GM23338 (cell line): ENCODE data around the gene ID3. TPM values are rescaled to one million over a fixed set of nuclear protein-coding genes. Genes with fewer than 3 reads are reported as not detected.
"Not testable (repeated sequence)": the region's sequence is repeated elsewhere in the genome, so short reads cannot be mapped to it uniquely, and the experiment has no call there.

Experiments used
- ATAC-seq: fragments of 200-7000 bp; cut with Tn5 transposase; 3 replicates; pipeline ENCODE4 v1.9.1; 2020
- DNase-seq: peaks from one replicate; pipeline ENCODE4 v3.0.0-alpha.2; 2015; ENCODE audit warnings: low spot score
- H2AFZ ChIP-seq: fragments of 200-600 bp; sonication (generic); 2 replicates; pipeline ENCODE4 v1.8.0; 2016; ENCODE audit warnings: antibody characterized with exemption, mild to moderate bottlenecking, moderate library complexity
- H3F3A ChIP-seq: fragments of 200-600 bp; sonication (generic); replicated peaks from 2 replicates; pipeline ENCODE4 v1.8.0; 2017; ENCODE audit warnings: antibody characterized with exemption, mixed run types, low read depth
- H3K27ac ChIP-seq: fragments of 200-600 bp; sonication (generic); 2 replicates; pipeline ENCODE4 v1.6.1; 2016; ENCODE audit warnings: low read depth
- H3K27me3 ChIP-seq: fragments of 200-600 bp; sonication (generic); 2 replicates; pipeline ENCODE4 v1.8.0; 2016; ENCODE audit warnings: mild to moderate bottlenecking, mixed run types, moderate library complexity; ENCODE audit not compliant: insufficient read depth
- H3K36me3 ChIP-seq: fragments of 200-600 bp; sonication (generic); 2 replicates; pipeline ENCODE4 v1.8.0; 2016; ENCODE audit warnings: mild to moderate bottlenecking; ENCODE audit not compliant: insufficient read depth
- H3K4me1 ChIP-seq: fragments of 200-600 bp; sonication (generic); 2 replicates; pipeline ENCODE4 v1.8.0; 2016; ENCODE audit warnings: mild to moderate bottlenecking, moderate library complexity; ENCODE audit not compliant: insufficient read depth
- H3K4me2 ChIP-seq: fragments of 200-600 bp; sonication (generic); 2 replicates; pipeline ENCODE4 v1.7.1; 2017; ENCODE audit warnings: mixed run types
- H3K4me3 ChIP-seq: fragments of 200-600 bp; sonication (generic); 2 replicates; pipeline ENCODE4 v1.6.1; 2016; ENCODE audit warnings: mixed run types
- H3K79me2 ChIP-seq: fragments of 200-600 bp; sonication (generic); replicated peaks from 2 replicates; pipeline ENCODE4 v1.8.0; 2017; ENCODE audit warnings: mild to moderate bottlenecking; ENCODE audit not compliant: insufficient read depth
- H3K9me2 ChIP-seq: fragments of 200-600 bp; sonication (generic); 2 replicates; pipeline ENCODE4 v1.8.0; 2017; ENCODE audit not compliant: insufficient read depth
- H4K20me1 ChIP-seq: fragments of 200-600 bp; sonication (generic); replicated peaks from 2 replicates; pipeline ENCODE4 v1.8.0; 2017; ENCODE audit warnings: mild to moderate bottlenecking; ENCODE audit not compliant: insufficient read depth
- H3K27ac Mint-ChIP-seq: 2 replicates; pipeline ENCODE4 v1.8.0; 2020; ENCODE audit warnings: inconsistent platforms, mild to moderate bottlenecking, moderate library complexity, mixed read lengths
- H3K27me3 Mint-ChIP-seq: 3 replicates; pipeline ENCODE4 v1.8.0; 2022; ENCODE audit warnings: low read depth, mild to moderate bottlenecking, moderate library complexity, mixed read lengths, inconsistent platforms; ENCODE audit not compliant: insufficient read depth, poor library complexity
- H3K36me3 Mint-ChIP-seq: 3 replicates; pipeline ENCODE4 v1.8.0; 2021; ENCODE audit warnings: low read depth, mild to moderate bottlenecking, inconsistent platforms, moderate library complexity, mixed read lengths
- H3K4me1 Mint-ChIP-seq: 3 replicates; pipeline ENCODE4 v1.8.0; 2020; ENCODE audit warnings: mild to moderate bottlenecking, inconsistent platforms, mixed read lengths
- H3K4me3 Mint-ChIP-seq: 3 replicates; pipeline ENCODE4 v1.8.0; 2021; ENCODE audit warnings: moderate library complexity, mild to moderate bottlenecking, inconsistent platforms, mixed read lengths
- H3K9me3 Mint-ChIP-seq: 3 replicates; pipeline ENCODE4 v1.8.0; 2020; ENCODE audit warnings: moderate library complexity, mild to moderate bottlenecking, inconsistent platforms, mixed read lengths
- EZH2 ChIP-seq: fragments of 200-600 bp; sonication (generic); IDR thresholded peaks from one replicate; pipeline ENCODE4 v1.8.0; 2017; ENCODE audit warnings: antibody characterized with exemption, mild to moderate bottlenecking, low read depth; ENCODE audit not compliant: unreplicated experiment
- REST ChIP-seq: IDR thresholded peaks from one replicate; pipeline ENCODE4 v1.6.1; 2018; ENCODE audit warnings: antibody characterized with exemption; ENCODE audit not compliant: unreplicated experiment
- polyA plus RNA-seq: library from polyadenylated mRNA; unstranded; fragments of >200 nt; fragmentation: Nextera tagmentation; extraction: Ambion mirVana; gene quantifications from 2 replicates; pipeline ENCODE4 v1.2.1, GENCODE V29; 2016
- total RNA-seq: library from RNA; depleted of rRNA; stranded (reverse); fragments of >200 nt; shearing (Covaris generic); gene quantifications from 2 replicates; pipeline ENCODE4 v1.2.3, GENCODE V29; 2014

Gene ID3
- total and polyA plus RNA-seq, 2 experiments from 2014 or later, result 164 to 345 TPM

- no peak for TF ChIP-seq EZH2
- no peak overlapping the region for H3K4me3 Mint-ChIP-seq
- DNase-seq (no peak), ATAC-seq (no peak)
- peaks cover 15% of the 10 kb centered on the region for H3K4me1 Mint-ChIP-seq
- Histone ChIP-seq H4K20me1 (no peaks in the 10 kb centered on the region), H2AFZ (peak overlapping the region; percentile 47; the same call in 1 of the 2 replicates), H3K4me3 (no peak overlapping the region), H3K36me3 (no peaks in the 10 kb centered on the region), H3K4me2 (no peak overlapping the region), H3K79me2 (no peaks in the 10 kb centered on the region), H3F3A (no peaks in the 10 kb centered on the region), H3K27ac (no peak overlapping the region), H3K4me1 (peaks cover 15% of the 10 kb centered on the region), H3K9me2 (no peaks in the 10 kb centered on the region), H3K27me3 (no peaks in the 10 kb centered on the region)
- no peaks in the 10 kb centered on the region for H3K36me3 Mint-ChIP-seq
- H3K27ac Mint-ChIP-seq, result no peak overlapping the region
- H3K27me3 Mint-ChIP-seq, result peaks cover 7% of the 10 kb centered on the region
- no peaks in the 10 kb centered on the region for H3K9me3 Mint-ChIP-seq
Measured at GRCh38 chr1:23585321-23586022, 26.2 kb upstream of the ID3 start.

DNA sequence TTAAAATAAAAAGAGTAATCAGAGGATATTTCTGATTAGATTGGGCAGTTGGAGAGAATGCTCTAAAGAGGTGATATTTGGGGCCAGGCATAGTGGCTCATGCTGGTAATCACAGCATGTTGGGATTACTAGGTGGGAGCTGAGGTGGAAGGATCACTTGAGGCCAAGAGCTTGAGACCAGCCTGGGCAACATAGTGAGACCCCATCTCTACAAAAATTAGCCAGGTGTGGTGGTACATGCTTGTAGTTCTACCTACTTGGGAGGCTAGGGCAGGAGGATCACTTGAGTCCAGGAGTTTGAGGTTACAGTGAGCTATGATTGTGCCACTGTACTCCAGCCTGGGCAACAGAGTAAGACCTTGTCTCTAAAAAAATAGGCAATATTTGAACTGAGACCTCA, 24.4 kb upstream of the ID3 start:
- not testable (repeated sequence) for H3K4me1 Mint-ChIP-seq, ATAC-seq, H3K4me1 ChIP-seq, H3K27ac Mint-ChIP-seq, H2AFZ ChIP-seq, H3K9me2 ChIP-seq, H3K4me2 ChIP-seq, H3F3A ChIP-seq, H3K4me3 ChIP-seq, H3K9me3 Mint-ChIP-seq, H3K27me3 ChIP-seq, H3K4me3 Mint-ChIP-seq, H3K36me3 ChIP-seq, DNase-seq, H4K20me1 ChIP-seq, H3K27ac ChIP-seq, H3K79me2 ChIP-seq, H3K27me3 Mint-ChIP-seq, H3K36me3 Mint-ChIP-seq

- peaks cover 6% of the 10 kb centered on the region for H3K27me3 Mint-ChIP-seq
- no peaks in the 10 kb centered on the region for H3K36me3 ChIP-seq
- H3K9me2 ChIP-seq, result no peaks in the 10 kb centered on the region
- H3K4me2 ChIP-seq, result no peak overlapping the region
- no peaks in the 10 kb centered on the region for H3F3A ChIP-seq
- no peak overlapping the region for H3K4me3 Mint-ChIP-seq
- no peaks in the 10 kb centered on the region; the same call in 1 of the 2 replicates for H3K4me1 ChIP-seq
- no peaks in the 10 kb centered on the region for H3K9me3 Mint-ChIP-seq
- no peak for ATAC-seq
- TF ChIP-seq EZH2 (no peak), REST (no peak)
- no peaks in the 10 kb centered on the region for H3K36me3 Mint-ChIP-seq
- H3K27ac ChIP-seq, result no peak overlapping the region
- H2AFZ ChIP-seq, result no peak overlapping the region
- H4K20me1 ChIP-seq, result no peaks in the 10 kb centered on the region
- no peak overlapping the region for H3K4me3 ChIP-seq
- H3K27ac Mint-ChIP-seq, result no peak overlapping the region
- no peaks in the 10 kb centered on the region for H3K79me2 ChIP-seq
- peaks cover 6% of the 10 kb centered on the region for H3K4me1 Mint-ChIP-seq
- DNase-seq, result no peak
- no peaks in the 10 kb centered on the region for H3K27me3 ChIP-seq
Measured at GRCh38 chr1:23582820-23583219, 23.5 kb upstream of the ID3 start.
